ENCODE results near the gene STAG2.

DNA sequence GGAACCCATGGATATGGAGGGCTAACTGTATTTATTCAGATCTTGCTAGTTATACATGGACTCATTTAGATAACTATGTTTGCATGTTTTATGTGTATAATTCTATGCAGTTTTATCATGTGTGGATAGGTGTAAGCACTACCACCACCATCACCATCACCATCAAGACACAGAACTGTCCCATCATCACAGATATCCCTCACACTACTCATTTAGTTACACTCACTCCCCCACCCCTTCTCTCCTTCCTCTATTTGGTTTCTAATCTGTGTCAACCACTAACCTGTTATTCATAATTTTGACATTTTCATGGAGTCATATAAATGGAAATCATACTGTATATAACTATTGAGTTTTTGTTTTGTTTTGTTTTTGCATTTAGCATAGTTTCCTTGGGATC is 43.7 kb downstream of the STAG2 start:
- TF ChIP-seq POLR2A (IDR thresholded peaks at IDR 0.05; ENCODE audit: low read length), result no peak
- no peak for TF ChIP-seq GATA1 (IDR thresholded peaks at IDR 0.05; ENCODE audit: low read depth, low read length)

All from erythroblast (primary cell).